Activated CD4-positive, alpha-beta T cell treated with anti-CD3 and anti-CD28 coated beads, Interleukin-2, amount 10 ng/mL, durations not matched to agents 24 days and 14 days (primary cell): ENCODE data around the gene ITGB1BP1. TPM values are rescaled to one million over a fixed set of nuclear protein-coding genes. Genes with fewer than 3 reads are reported as not detected.

ENCODE experiments used
- DNase-seq: peaks from one replicate; pipeline ENCODE4 v3.0.0; 2022
- H3K27ac Mint-ChIP-seq: one replicate; pipeline ENCODE4 v1.8.0; 2022; ENCODE audit warnings: mild to moderate bottlenecking, mixed read lengths
- H3K27me3 Mint-ChIP-seq: one replicate; pipeline ENCODE4 v1.8.0; 2022; ENCODE audit warnings: mixed read lengths
- H3K36me3 Mint-ChIP-seq: one replicate; pipeline ENCODE4 v1.8.0; 2022; ENCODE audit warnings: low read depth, mild to moderate bottlenecking, mixed read lengths
- H3K4me1 Mint-ChIP-seq: one replicate; pipeline ENCODE4 v1.8.0; 2021; ENCODE audit warnings: mixed read lengths
- H3K4me3 Mint-ChIP-seq: one replicate; pipeline ENCODE4 v1.8.0; 2022; ENCODE audit warnings: mild to moderate bottlenecking, moderate library complexity, mixed read lengths
- H3K9me3 Mint-ChIP-seq: one replicate; pipeline ENCODE4 v1.8.0; 2021; ENCODE audit warnings: mixed read lengths
- intact Hi-C: fragments of 100-400 bp; cut with micrococcal nuclease; formaldehyde crosslinking; loops from one replicate; pipeline ENCODE4 v1.15.1; 2023
- total RNA-seq: library from RNA; stranded (reverse); gene quantifications from 2 replicates; pipeline ENCODE4 v1.2.3, GENCODE V29; 2022

Gene ITGB1BP1
- total RNA-seq, 1 donor from 2014 or later, result 131 TPM

GRCh38 chr2:9443526-9443925, 20.2 kb upstream of the ITGB1BP1 start:
- H3K4me1 Mint-ChIP-seq, result peaks cover 9% of the 10 kb centered on the region
- no peak overlapping the region for H3K4me3 Mint-ChIP-seq
- H3K27ac Mint-ChIP-seq, result no peak overlapping the region
- no peaks in the 10 kb centered on the region for H3K27me3 Mint-ChIP-seq
- H3K36me3 Mint-ChIP-seq, result peaks cover 50% of the 10 kb centered on the region
- H3K9me3 Mint-ChIP-seq, result no peaks in the 10 kb centered on the region
- DNase-seq, result no peak
- intact Hi-C loops, result no loop called here

- intact Hi-C loops, result no loop called here
- Mint-ChIP-seq H3K4me1 (peaks cover 9% of the 10 kb centered on the region), H3K4me3 (no peak overlapping the region), H3K9me3 (no peaks in the 10 kb centered on the region), H3K36me3 (peaks cover 55% of the 10 kb centered on the region), H3K27ac (no peak overlapping the region), H3K27me3 (no peaks in the 10 kb centered on the region)
- no peak for DNase-seq
These were observed 18.2 kb upstream of the ITGB1BP1 start for GRCh38 chr2:9441556-9441955.

DNA sequence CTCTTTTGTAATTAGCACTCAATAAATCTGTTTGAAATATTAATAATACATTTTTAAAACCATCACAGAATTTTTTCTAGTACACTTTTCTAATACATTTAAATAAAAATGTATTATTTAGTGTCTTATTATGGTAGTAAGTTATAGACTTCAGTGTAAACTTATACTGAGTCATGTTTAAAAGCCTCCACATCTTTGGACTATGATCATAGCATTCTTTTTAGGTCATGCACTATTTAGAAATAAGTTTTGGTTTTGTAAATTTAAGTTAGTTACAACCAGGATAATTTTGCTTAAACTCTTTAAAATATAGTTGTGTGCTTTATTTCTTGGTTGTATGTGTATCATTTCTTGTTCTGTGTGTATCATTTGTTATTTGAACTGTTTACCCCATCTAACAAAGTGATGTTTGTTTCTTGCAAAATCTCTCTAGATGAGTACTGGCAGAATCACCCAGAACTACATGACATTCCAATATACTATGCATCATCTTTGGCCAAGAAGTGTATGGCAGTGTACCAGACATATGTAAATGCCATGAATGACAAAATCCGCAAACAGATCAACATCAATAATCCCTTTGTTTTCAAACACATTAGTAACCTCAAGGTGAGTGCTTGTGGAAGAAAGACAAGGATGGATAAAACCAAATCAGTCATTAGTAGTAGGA, 16.9 kb upstream of the ITGB1BP1 start:
- peaks cover 53% of the 10 kb centered on the region for H3K36me3 Mint-ChIP-seq
- H3K27ac Mint-ChIP-seq, result no peak overlapping the region
- H3K27me3 Mint-ChIP-seq, result no peaks in the 10 kb centered on the region
- DNase-seq, result no peak
- H3K4me1 Mint-ChIP-seq, result peaks cover 3% of the 10 kb centered on the region
- no peak overlapping the region for H3K4me3 Mint-ChIP-seq
- no peaks in the 10 kb centered on the region for H3K9me3 Mint-ChIP-seq
- intact Hi-C loops, result no loop called here

GRCh38 chr2:9439536-9439935, 16.2 kb upstream of the ITGB1BP1 start:
- H3K27me3 Mint-ChIP-seq, result no peaks in the 10 kb centered on the region
- peaks cover 56% of the 10 kb centered on the region for H3K36me3 Mint-ChIP-seq
- H3K4me1 Mint-ChIP-seq, result no peaks in the 10 kb centered on the region
- H3K9me3 Mint-ChIP-seq, result no peaks in the 10 kb centered on the region
- no peak for DNase-seq
- H3K4me3 Mint-ChIP-seq, result no peak overlapping the region
- intact Hi-C loops, result no loop called here
- H3K27ac Mint-ChIP-seq, result no peak overlapping the region

GRCh38 chr2:9434489-9434888, 11.2 kb upstream of the ITGB1BP1 start:
- H3K4me3 Mint-ChIP-seq, result no peak overlapping the region
- intact Hi-C loops, result no loop called here
- H3K9me3 Mint-ChIP-seq, result no peaks in the 10 kb centered on the region
- no peaks in the 10 kb centered on the region for H3K27me3 Mint-ChIP-seq
- peaks cover 13% of the 10 kb centered on the region for H3K4me1 Mint-ChIP-seq
- DNase-seq, result no peak
- H3K27ac Mint-ChIP-seq, result peak overlapping the region; percentile 48
- peaks cover 71% of the 10 kb centered on the region for H3K36me3 Mint-ChIP-seq

DNA sequence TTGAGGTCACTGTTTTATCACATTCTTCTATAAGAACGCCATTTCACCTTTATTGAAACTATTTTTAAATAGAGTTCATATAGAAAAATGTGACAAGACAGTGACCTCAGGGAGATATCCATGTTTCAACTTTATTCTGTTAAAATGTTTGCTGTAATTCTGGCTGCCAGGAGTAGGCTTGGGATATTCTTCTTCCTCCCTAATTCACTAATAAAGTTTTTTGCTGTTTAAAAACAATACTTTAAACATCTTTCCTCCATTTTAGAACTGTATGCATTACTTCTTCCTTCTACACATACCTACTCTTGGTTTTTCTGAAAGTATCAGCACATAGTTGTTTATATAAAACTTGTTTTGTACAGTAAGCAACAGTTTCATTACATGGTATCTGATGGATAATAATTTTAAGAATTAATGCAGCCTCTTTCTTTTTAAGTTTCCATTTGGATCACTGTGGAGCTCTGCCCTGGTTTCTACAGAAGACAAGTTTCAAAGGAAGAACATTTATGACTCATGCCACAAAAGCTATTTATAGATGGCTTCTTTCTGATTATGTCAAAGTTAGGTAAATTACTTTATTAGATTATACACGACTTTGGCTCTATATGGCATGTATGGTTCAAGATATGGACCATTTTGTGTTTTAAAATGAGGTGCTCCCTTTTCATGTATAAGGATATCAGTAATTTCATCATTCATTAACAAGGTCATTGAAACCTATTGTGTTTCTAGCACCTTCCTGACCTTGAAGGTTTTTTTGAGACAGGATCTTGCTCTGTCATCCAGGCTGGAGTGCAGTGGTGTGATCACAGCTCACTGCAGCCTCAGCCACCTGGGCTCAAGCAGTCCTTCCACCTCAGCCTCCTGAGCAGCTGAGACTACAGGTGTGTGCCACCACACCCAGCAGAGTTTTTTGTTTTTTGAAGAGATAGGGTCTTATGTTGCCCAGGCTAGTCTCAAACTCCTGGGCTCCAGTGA, 7.3 kb upstream of the ITGB1BP1 start:
- H3K36me3 Mint-ChIP-seq, result peaks cover 56% of the 10 kb centered on the region

GRCh38 chr2:9428965-9429577, 5.7 kb upstream of the ITGB1BP1 start:
- Mint-ChIP-seq H3K27me3 (no peaks in the 10 kb centered on the region), H3K4me1 (peaks cover 18% of the 10 kb centered on the region), H3K4me3 (no peak overlapping the region), H3K27ac (no peak overlapping the region), H3K9me3 (no peaks in the 10 kb centered on the region), H3K36me3 (peaks cover 45% of the 10 kb centered on the region)
- intact Hi-C loops, result no loop called here
- peak; percentile 52 for DNase-seq

More for the DNA sequence above, 7.3 kb upstream of the ITGB1BP1 start:
- no peak for DNase-seq
- H3K27ac Mint-ChIP-seq, result peak overlapping the region; percentile 94
- peak overlapping the region; percentile 34 for H3K4me3 Mint-ChIP-seq
- no peaks in the 10 kb centered on the region for H3K9me3 Mint-ChIP-seq
- H3K4me1 Mint-ChIP-seq, result peaks cover 16% of the 10 kb centered on the region
- H3K27me3 Mint-ChIP-seq, result no peaks in the 10 kb centered on the region
- intact Hi-C loops, result no loop called here

- no peaks in the 10 kb centered on the region for H3K9me3 Mint-ChIP-seq
- DNase-seq, result no peak
These were observed 1.3 kb upstream of the ITGB1BP1 start for GRCh38 chr2:9424447-9425164.

GRCh38 chr2:9423922-9424272, 569 bp upstream of the ITGB1BP1 start:
- no peaks in the 10 kb centered on the region for H3K9me3 Mint-ChIP-seq
- no peak overlapping the region for H3K4me3 Mint-ChIP-seq
- no peaks in the 10 kb centered on the region for H3K27me3 Mint-ChIP-seq
- peak; percentile 82 for DNase-seq
- intact Hi-C loops, result loop anchor here (1.0 to 5.0 kb wide), 9 partner anchors 49 to 1388 kb away; partner anchors contain the start of genes ODC1, PDIA6, RRM2 and TAF1B
- no peak overlapping the region for H3K27ac Mint-ChIP-seq
- H3K4me1 Mint-ChIP-seq, result peaks cover 34% of the 10 kb centered on the region
- H3K36me3 Mint-ChIP-seq, result peaks cover 20% of the 10 kb centered on the region

More at GRCh38 chr2:9424447-9425164, 1.3 kb upstream of the ITGB1BP1 start:
- no peak overlapping the region for H3K27ac Mint-ChIP-seq
- H3K27me3 Mint-ChIP-seq, result no peaks in the 10 kb centered on the region
- peaks cover 26% of the 10 kb centered on the region for H3K36me3 Mint-ChIP-seq
- intact Hi-C loops, result loop anchor here (5.0 kb wide), 2 partner anchors 698 to 1388 kb away; partner anchors contain the start of genes PDIA6 and RRM2
- H3K4me1 Mint-ChIP-seq, result peaks cover 30% of the 10 kb centered on the region
- H3K4me3 Mint-ChIP-seq, result no peak overlapping the region

DNA sequence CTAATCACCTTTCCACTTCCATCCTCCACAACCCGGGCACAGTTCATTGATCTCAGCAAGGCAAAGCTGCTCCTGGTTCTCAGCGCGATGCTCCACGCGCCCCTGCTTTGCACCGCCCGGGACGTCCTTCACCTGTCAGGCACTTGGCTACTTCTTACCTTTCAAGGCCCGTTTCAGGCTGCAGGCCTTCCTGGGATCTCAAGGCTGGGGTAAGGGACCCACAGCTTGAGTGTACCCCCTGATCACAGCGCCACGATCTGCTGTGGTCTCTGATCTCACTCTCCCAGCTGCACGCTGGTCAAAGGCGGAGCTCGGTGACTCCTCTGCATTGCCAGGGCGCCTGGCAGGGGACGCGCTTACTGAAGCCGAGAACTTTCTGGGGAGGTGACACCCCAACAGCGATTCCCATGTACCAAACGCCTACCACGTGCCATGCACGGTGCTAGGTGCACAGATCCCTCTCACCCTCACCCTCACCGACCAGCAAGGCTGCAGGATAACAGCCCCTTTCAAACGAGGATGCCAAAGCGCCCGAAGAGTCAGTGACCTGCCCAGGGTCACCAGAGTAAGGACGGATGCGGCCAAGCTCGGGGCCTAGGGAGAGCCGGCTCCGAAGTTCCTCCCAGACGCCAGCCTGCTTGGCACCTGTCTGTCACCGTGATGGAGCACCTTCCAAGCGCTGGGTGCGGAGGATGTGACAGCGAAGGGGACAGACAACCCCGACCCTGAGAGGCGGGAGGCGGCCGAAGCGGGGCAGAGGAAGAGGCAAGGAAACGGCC, 818 bp downstream of the ITGB1BP1 start:
- H3K9me3 Mint-ChIP-seq, result no peaks in the 10 kb centered on the region
- H3K36me3 Mint-ChIP-seq, result peaks cover 26% of the 10 kb centered on the region
- intact Hi-C loops, result loop anchor here (1.0 to 5.0 kb wide), 9 partner anchors 50 to 1390 kb away; partner anchors contain the start of genes ODC1, PDIA6, RRM2 and TAF1B
- H3K27ac Mint-ChIP-seq, result peak overlapping the region; percentile 94
- peaks cover 39% of the 10 kb centered on the region for H3K4me1 Mint-ChIP-seq
- no peaks in the 10 kb centered on the region for H3K27me3 Mint-ChIP-seq
- DNase-seq, result peak; percentile 85
- H3K4me3 Mint-ChIP-seq, result no peak overlapping the region

DNA sequence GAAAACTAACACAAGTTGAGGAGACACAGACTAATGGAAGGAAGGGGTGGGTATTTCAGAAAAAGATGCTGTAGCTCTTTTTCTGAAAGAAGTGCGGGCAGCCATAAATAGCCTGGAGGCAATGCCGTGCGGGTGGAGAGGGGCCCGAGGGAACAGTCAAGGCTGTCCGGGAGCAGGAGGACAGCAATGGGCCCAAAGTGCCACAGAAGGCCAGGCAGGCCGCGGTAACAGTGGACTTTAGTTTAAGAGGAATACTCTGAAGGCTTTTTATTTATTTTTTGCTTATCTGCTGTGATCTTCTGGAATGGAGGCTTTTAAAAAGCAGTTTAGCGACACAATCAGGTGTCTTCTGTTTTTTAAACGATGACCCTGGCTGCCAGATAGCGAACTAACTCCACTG, 2.8 kb downstream of the ITGB1BP1 start:
- peaks cover 51% of the 10 kb centered on the region for H3K4me1 Mint-ChIP-seq
- H3K9me3 Mint-ChIP-seq, result no peaks in the 10 kb centered on the region
- H3K27ac Mint-ChIP-seq, result peak overlapping the region; percentile 1

DNA sequence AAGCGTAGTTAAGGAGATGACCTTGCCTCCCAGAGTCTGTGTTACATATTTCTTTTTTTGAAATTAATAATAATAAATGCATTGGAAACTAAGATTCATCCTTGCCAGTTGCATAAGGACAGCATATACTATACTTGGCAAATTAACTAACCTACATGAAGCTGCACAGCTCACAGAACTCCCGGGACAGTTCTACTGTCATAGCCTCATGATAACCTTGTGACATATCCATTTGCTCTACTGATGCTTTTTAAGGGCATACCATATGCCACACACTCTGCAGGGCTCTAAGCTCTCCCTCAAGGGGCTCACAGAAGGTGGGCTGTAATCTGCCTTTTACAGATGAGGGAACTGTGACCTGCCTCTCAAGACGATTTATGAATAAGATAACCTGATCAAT, 3.8 kb downstream of the ITGB1BP1 start:
- peaks cover 37% of the 10 kb centered on the region for H3K36me3 Mint-ChIP-seq
- H3K9me3 Mint-ChIP-seq, result no peaks in the 10 kb centered on the region
- no peak for DNase-seq
- intact Hi-C loops, result no loop called here
- H3K4me1 Mint-ChIP-seq, result peaks cover 51% of the 10 kb centered on the region
- H3K27me3 Mint-ChIP-seq, result no peaks in the 10 kb centered on the region
- H3K27ac Mint-ChIP-seq, result peak overlapping the region; percentile 54
- H3K4me3 Mint-ChIP-seq, result no peak overlapping the region

More for the DNA sequence above, 2.8 kb downstream of the ITGB1BP1 start:
- intact Hi-C loops, result loop anchor here (5.0 kb wide), 2 partner anchors 702 to 1392 kb away; partner anchors contain the start of genes PDIA6 and RRM2
- DNase-seq, result no peak
- H3K4me3 Mint-ChIP-seq, result peak overlapping the region; percentile 14
- no peaks in the 10 kb centered on the region for H3K27me3 Mint-ChIP-seq
- H3K36me3 Mint-ChIP-seq, result peaks cover 36% of the 10 kb centered on the region
